SK-MEL-5 (cell line): ENCODE results near the gene BLNK. TPM values are rescaled to one million over a fixed set of nuclear protein-coding genes. Genes with fewer than 3 reads are reported as not detected.
A peak's percentile ranks its signal among the peaks of the same experiment; 100 is the strongest.
"Not testable (repeated sequence)": the region's sequence is repeated elsewhere in the genome, so short reads cannot be mapped to it uniquely, and the experiment has no call there.

Experiments
- DNase-seq: peaks from one replicate; pipeline ENCODE4 v3.0.0-alpha.2; 2016; ENCODE audit warnings: low read depth, low spot score
- in situ Hi-C: cut with HindIII; loops from 2 replicates; pipeline ENCODE4 v1.10.0; 2016; ENCODE audit warnings: low sequenced_read_pairs, high pct_unique_total_duplicates, low pct_unique_long_range_greater_than_20kb
- polyA plus RNA-seq, 2 experiments: library from polyadenylated mRNA; depleted of rRNA; stranded (reverse); fragments of >200 nt; gene quantifications; 2 replicates each; pipeline ENCODE4 v1.2.3, GENCODE V29; 2015
- total RNA-seq: library from RNA; depleted of rRNA; stranded (reverse); fragments of >200 nt; shearing (Covaris generic); gene quantifications from 2 replicates; pipeline ENCODE4 v1.2.3, GENCODE V29; 2014; rRNA removed

Gene BLNK
- not detected in 2 replicates for total RNA-seq
- not detected in 2 replicates for polyA plus RNA-seq (2015; cell fraction: cytosol; rRNA removed)
- polyA plus RNA-seq (2015; cell fraction: nucleus; rRNA removed), result not detected in 2 replicates

- in situ Hi-C loops, result no loop called here
- DNase-seq, result no peak
Observed at GRCh38 chr10:96271016-96271815, at the start of gene BLNK. Gene BLNK, minus strand, starts transcription at chr10:96271569. Its CDS starts 171 bp downstream, at chr10:96271398.

GRCh38 chr10:96319754-96320474 lies 48.5 kb upstream of the BLNK start:
- in situ Hi-C loops, result no loop called here
- no peak for DNase-seq

- in situ Hi-C loops, result no loop called here
- no peak for DNase-seq
Observed at GRCh38 chr10:96317067-96317833, 45.9 kb upstream of the BLNK start.

GRCh38 chr10:96313344-96313743 lies 42.0 kb upstream of the BLNK start:
- in situ Hi-C loops, result no loop called here
- DNase-seq, result no peak

GRCh38 chr10:96311180-96311715 lies 39.9 kb upstream of the BLNK start:
- DNase-seq, result no peak
- in situ Hi-C loops, result no loop called here

GRCh38 chr10:96310321-96310669 lies 38.9 kb upstream of the BLNK start:
- in situ Hi-C loops, result no loop called here
- DNase-seq, result no peak

GRCh38 chr10:96309628-96310320 lies 38.4 kb upstream of the BLNK start:
- in situ Hi-C loops, result no loop called here
- DNase-seq, result no peak

GRCh38 chr10:96308854-96309253 lies 37.5 kb upstream of the BLNK start:
- in situ Hi-C loops, DNase-seq: not testable (repeated sequence)

GRCh38 chr10:96306516-96306915 lies 35.1 kb upstream of the BLNK start:
- in situ Hi-C loops, result no loop called here
- peak; percentile 34 for DNase-seq

- no peak for DNase-seq
- in situ Hi-C loops, result no loop called here
Observed at GRCh38 chr10:96305019-96305418, 33.6 kb upstream of the BLNK start.

- no peak for DNase-seq
- in situ Hi-C loops, result no loop called here
Observed at GRCh38 chr10:96304230-96304629, 32.9 kb upstream of the BLNK start, which contains the start of gene DNTT. Gene DNTT, plus strand, starts transcription at chr10:96304434. Its CDS starts 64 bp downstream, at chr10:96304498.

- no peak for DNase-seq
- in situ Hi-C loops, result no loop called here
Observed at GRCh38 chr10:96301616-96302015, 30.2 kb upstream of the BLNK start.

- DNase-seq, result no peak
Observed at GRCh38 chr10:96299383-96299782, 28.0 kb upstream of the BLNK start.

GRCh38 chr10:96298362-96298761 lies 27.0 kb upstream of the BLNK start:
- in situ Hi-C loops, result no loop called here
- DNase-seq, result no peak

More at GRCh38 chr10:96299383-96299782, 28.0 kb upstream of the BLNK start:
- in situ Hi-C loops, result no loop called here

GRCh38 chr10:96297486-96297885 lies 26.1 kb upstream of the BLNK start:
- no peak for DNase-seq
- in situ Hi-C loops, result no loop called here

- in situ Hi-C loops, result no loop called here
Observed at GRCh38 chr10:96295475-96295874, 24.1 kb upstream of the BLNK start.

More at GRCh38 chr10:96295475-96295874, 24.1 kb upstream of the BLNK start:
- DNase-seq, result no peak
